DMS153 treated with DMSO at 0.1 percent for 48 hours (cell line): ENCODE measurements around the gene CSMD2.

Experiments
- DNase-seq: peaks from one replicate; lab custom pipeline; 2025; ENCODE audit not compliant: unreplicated experiment; lab: John Stamatoyannopoulos, UW

CSMD2 gene

GRCh38 chr1:34007760-34008159 lies 157.3 kb downstream of the CSMD2 start:
- DNase-seq = no peak

- no peak for DNase-seq
These were observed 159.7 kb downstream of the CSMD2 start for GRCh38 chr1:34005309-34005708.

GRCh38 chr1:34002810-34003209 lies 162.2 kb downstream of the CSMD2 start:
- DNase-seq = no peak

GRCh38 chr1:33997127-33998036 lies 167.6 kb downstream of the CSMD2 start:
- no peak for DNase-seq

GRCh38 chr1:33996281-33996680 lies 168.7 kb downstream of the CSMD2 start:
- no peak for DNase-seq

GRCh38 chr1:33993301-33993700 lies 171.7 kb downstream of the CSMD2 start:
- no peak for DNase-seq

- DNase-seq = no peak
These were observed 174.7 kb downstream of the CSMD2 start for GRCh38 chr1:33990281-33990680.

- DNase-seq = no peak
These were observed 176.9 kb downstream of the CSMD2 start for GRCh38 chr1:33988161-33988560.

GRCh38 chr1:33986390-33987095 lies 178.5 kb downstream of the CSMD2 start:
- no peak for DNase-seq

- no peak for DNase-seq
These were observed 179.4 kb downstream of the CSMD2 start for GRCh38 chr1:33985656-33986055.

GRCh38 chr1:33984906-33985565 lies 180.0 kb downstream of the CSMD2 start:
- DNase-seq = no peak

GRCh38 chr1:33982419-33982818 lies 182.6 kb downstream of the CSMD2 start:
- DNase-seq = no peak

- no peak for DNase-seq
These were observed 185.7 kb downstream of the CSMD2 start for GRCh38 chr1:33979341-33979740.

GRCh38 chr1:33975961-33976360 lies 189.1 kb downstream of the CSMD2 start:
- DNase-seq = no peak

- DNase-seq = no peak
These were observed 191.1 kb downstream of the CSMD2 start for GRCh38 chr1:33973799-33974545.

- DNase-seq = no peak
These were observed 192.2 kb downstream of the CSMD2 start for GRCh38 chr1:33972676-33973395.

GRCh38 chr1:33971913-33972312 lies 193.1 kb downstream of the CSMD2 start:
- no peak for DNase-seq

GRCh38 chr1:33971018-33971710 lies 193.9 kb downstream of the CSMD2 start:
- no peak for DNase-seq

- no peak for DNase-seq
These were observed 194.7 kb downstream of the CSMD2 start for GRCh38 chr1:33970148-33970825.
